A673 (cell line): Measurements from ENCODE around the gene BANP. TPM values are rescaled to one million over a fixed set of nuclear protein-coding genes. Genes with fewer than 3 reads are reported as not detected.
"Not testable (repeated sequence)": the region's sequence is repeated elsewhere in the genome, so short reads cannot be mapped to it uniquely, and the experiment has no call there.

Source experiments
- BruUV-seq: library from RNA; stranded (reverse); fragments of 400-500 nt; replicated peaks from 2 replicates; lab custom pipeline; 2021; lab: Mats Ljungman, UMichigan
- CTCF ChIA-PET: fragments of 300-600 bp; sonication (Branson Sonifier 250); formaldehyde crosslinking; loops from one replicate; lab custom pipeline; 2022; ENCODE audit warnings: antibody characterized with exemption; lab: Charles Lee
- POLR2A ChIA-PET: fragments of 300-600 bp; sonication (Branson Sonifier 250); formaldehyde crosslinking; loops from one replicate; lab custom pipeline; 2022; ENCODE audit warnings: antibody characterized with exemption; ENCODE audit not compliant: low non-redundant PET; lab: Charles Lee
- DNase-seq: peaks from one replicate; pipeline ENCODE4 v3.0.0-alpha.2; 2015; ENCODE audit warnings: low spot score
- H3K27ac ChIP-seq: fragments of 200-600 bp; sonication (generic); 2 replicates; pipeline ENCODE4 v1.5.1; 2016; ENCODE audit warnings: mixed run types, low read depth, mild to moderate bottlenecking, mixed read lengths, antibody characterized with exemption, low read length; ENCODE audit not compliant: poor library complexity, severe bottlenecking
- H3K27me3 ChIP-seq: fragments of 200-600 bp; sonication (generic); replicated peaks from 2 replicates; pipeline ENCODE4 v1.6.1; 2017; ENCODE audit warnings: mixed run types, low read depth, mild to moderate bottlenecking, mixed read lengths, antibody characterized with exemption, low read length; ENCODE audit not compliant: insufficient read depth, poor library complexity
- H3K36me3 ChIP-seq: fragments of 200-600 bp; sonication (generic); 2 replicates; pipeline ENCODE4 v1.6.1; 2016; ENCODE audit warnings: mixed run types, mild to moderate bottlenecking, mixed read lengths, antibody characterized with exemption, low read length; ENCODE audit not compliant: insufficient read depth, poor library complexity, severe bottlenecking
- H3K4me1 ChIP-seq: fragments of 200-600 bp; sonication (generic); 2 replicates; pipeline ENCODE4 v1.6.1; 2017; ENCODE audit warnings: mixed run types, mild to moderate bottlenecking, mixed read lengths, antibody characterized with exemption, low read length; ENCODE audit not compliant: insufficient read depth, poor library complexity, severe bottlenecking
- H3K4me3 ChIP-seq: fragments of 200-600 bp; sonication (generic); 2 replicates; pipeline ENCODE4 v1.5.1; 2016; ENCODE audit warnings: low read depth, mixed run types, mild to moderate bottlenecking, mixed read lengths, low read length; ENCODE audit not compliant: poor library complexity, severe bottlenecking
- H3K9me3 ChIP-seq: fragments of 200-600 bp; sonication (generic); 2 replicates; pipeline ENCODE4 v1.6.1; 2016; ENCODE audit warnings: mixed run types, low read depth, mild to moderate bottlenecking, mixed read lengths, antibody characterized with exemption, low read length; ENCODE audit not compliant: poor library complexity, severe bottlenecking
- CTCF ChIP-seq: fragments of 300-800, 200-600 bp; sonication (generic); conservative IDR thresholded peaks from 2 replicates; pipeline ENCODE4 v1.5.1; 2017; ENCODE audit warnings: low read depth, mild to moderate bottlenecking, antibody characterized with exemption, low read length, moderate library complexity, mixed read lengths
- EZH2 ChIP-seq: fragments of 200-600 bp; sonication (generic); IDR thresholded peaks from 2 replicates; pipeline ENCODE4 v1.6.1; 2017; ENCODE audit warnings: borderline replicate concordance, low read depth, mild to moderate bottlenecking, mixed read lengths, antibody characterized with exemption, low read length; ENCODE audit not compliant: poor library complexity, severe bottlenecking
- intact Hi-C: fragments of 100-400 bp; cut with micrococcal nuclease; formaldehyde crosslinking; loops from one replicate; pipeline ENCODE4 v1.10.0; 2022; ENCODE audit not compliant: unreplicated experiment
- total RNA-seq: library from RNA; stranded (reverse); gene quantifications from 2 replicates; pipeline ENCODE4 v1.2.3, GENCODE V29; 2021

The BANP gene
- total RNA-seq, 1 experiment from 2014 or later: 44.3 TPM

GRCh38 chr16:88014252-88014781, 63.1 kb downstream of the BANP start:
- no peaks in the 10 kb centered on the region for H3K27me3 ChIP-seq
- intact Hi-C loops: no loop called here
- ChIA-PET CTCF (no interaction called here), POLR2A (no interaction called here)
- no peaks in the 10 kb centered on the region for H3K36me3 ChIP-seq
- BruUV-seq: no TSS peak
- no peak overlapping the region for H3K27ac ChIP-seq
- no peak for DNase-seq
- no peaks in the 10 kb centered on the region for H3K4me1 ChIP-seq
- no peak for TF ChIP-seq EZH2
- no peak for TF ChIP-seq CTCF
- H3K9me3 ChIP-seq: no peaks in the 10 kb centered on the region
- no peak overlapping the region for H3K4me3 ChIP-seq

GRCh38 chr16:88014954-88015805, 63.9 kb downstream of the BANP start:
- TF ChIP-seq EZH2 (no peak), CTCF (no peak)
- Histone ChIP-seq H3K27me3 (no peaks in the 10 kb centered on the region), H3K36me3 (no peaks in the 10 kb centered on the region), H3K4me3 (no peak overlapping the region), H3K4me1 (no peaks in the 10 kb centered on the region), H3K27ac (no peak overlapping the region), H3K9me3 (no peaks in the 10 kb centered on the region)
- intact Hi-C loops: no loop called here
- BruUV-seq: no TSS peak
- ChIA-PET CTCF (interaction anchor here (0.6 kb wide), 1 partner anchor 1299 kb away, joined by 8 read pairs; no protein-coding TSS in a partner anchor), POLR2A (interaction anchor here (0.5 kb wide), 1 partner anchor 765 kb away, joined by 5 read pairs; no protein-coding TSS in a partner anchor)
- DNase-seq: no peak

- intact Hi-C loops: no loop called here
- H3K4me1 ChIP-seq: no peaks in the 10 kb centered on the region
- no peaks in the 10 kb centered on the region for H3K27me3 ChIP-seq
- no peak for DNase-seq
- no peak overlapping the region for H3K27ac ChIP-seq
- POLR2A ChIA-PET: no interaction called here
- no peaks in the 10 kb centered on the region for H3K9me3 ChIP-seq
- H3K36me3 ChIP-seq: no peaks in the 10 kb centered on the region
- H3K4me3 ChIP-seq: no peak overlapping the region
- TF ChIP-seq EZH2: no peak
- TF ChIP-seq CTCF: no peak
- CTCF ChIA-PET: no interaction called here
- no TSS peak for BruUV-seq
Measured at GRCh38 chr16:88015806-88016140, 64.5 kb downstream of the BANP start.

- H3K9me3 ChIP-seq, H3K27me3 ChIP-seq, H3K4me3 ChIP-seq, H3K27ac ChIP-seq, DNase-seq, H3K4me1 ChIP-seq, intact Hi-C loops, CTCF ChIA-PET, POLR2A ChIA-PET, BruUV-seq, H3K36me3 ChIP-seq: not testable (repeated sequence)
Measured at GRCh38 chr16:88016386-88016785, 65.2 kb downstream of the BANP start.
